Stimulated activated naive CD8-positive, alpha-beta T cell treated with anti-CD3 and anti-CD28 coated beads, Interleukin-15, Interleukin-2, amounts not matched to agents 100 U/mL and 50 U/mL, for 24 hours (primary cell): Measurements from ENCODE around the gene ZCCHC8.
"Not testable (repeated sequence)": the region's sequence is repeated elsewhere in the genome, so short reads cannot be mapped to it uniquely, and the experiment has no call there.

ENCODE experiments used
- ATAC-seq: fragments of 150-1000 bp; cut with Tn5 transposase; one replicate; pipeline ENCODE4 v1.10.0; 2021
- DNase-seq: peaks from one replicate; pipeline ENCODE4 v3.0.0; 2021

Gene ZCCHC8

GRCh38 chr12:122471324-122472226, 29.2 kb downstream of the ZCCHC8 start:
- no peak for ATAC-seq
- no peak for DNase-seq

- not testable (repeated sequence) for ATAC-seq, DNase-seq
Observed at GRCh38 chr12:122470576-122470975, 30.2 kb downstream of the ZCCHC8 start.

GRCh38 chr12:122469856-122470255, 30.9 kb downstream of the ZCCHC8 start:
- not testable (repeated sequence) for ATAC-seq, DNase-seq

- ATAC-seq (no peak), DNase-seq (no peak)
Observed at GRCh38 chr12:122467983-122468382, 32.7 kb downstream of the ZCCHC8 start.

GRCh38 chr12:122464317-122465042, 36.3 kb downstream of the ZCCHC8 start:
- DNase-seq, ATAC-seq: not testable (repeated sequence)

- ATAC-seq, result no peak
Observed at GRCh38 chr12:122460641-122461040, 40.1 kb downstream of the ZCCHC8 start.

GRCh38 chr12:122460061-122460460, 40.7 kb downstream of the ZCCHC8 start:
- DNase-seq (no peak), ATAC-seq (no peak)

More at GRCh38 chr12:122460641-122461040, 40.1 kb downstream of the ZCCHC8 start:
- DNase-seq, result no peak

DNA sequence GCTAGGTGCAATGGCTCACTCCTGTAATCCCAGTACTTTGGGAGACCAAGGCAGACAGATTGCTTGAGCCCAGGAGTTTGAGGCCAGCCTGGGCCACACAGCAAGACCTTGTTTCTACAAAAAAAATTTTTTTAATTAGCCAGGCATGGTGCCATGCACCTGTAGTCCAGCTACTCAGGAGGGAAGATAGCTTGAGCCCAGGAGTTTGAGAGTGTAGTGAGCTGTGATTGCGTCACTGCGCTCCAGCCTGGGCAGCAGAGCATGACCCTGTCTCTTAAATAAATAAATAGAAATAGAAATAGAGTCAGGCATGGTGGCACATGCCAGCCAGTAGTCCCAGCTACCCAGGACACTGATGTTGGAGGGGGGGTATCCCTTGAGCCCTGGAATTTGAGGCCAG, 41.5 kb downstream of the ZCCHC8 start:
- ATAC-seq, result no peak
- DNase-seq, result no peak

GRCh38 chr12:122458105-122459035, 42.4 kb downstream of the ZCCHC8 start:
- ATAC-seq (no peak), DNase-seq (no peak)

- DNase-seq (no peak), ATAC-seq (no peak)
Observed at GRCh38 chr12:122457627-122458026, 43.1 kb downstream of the ZCCHC8 start.

DNA sequence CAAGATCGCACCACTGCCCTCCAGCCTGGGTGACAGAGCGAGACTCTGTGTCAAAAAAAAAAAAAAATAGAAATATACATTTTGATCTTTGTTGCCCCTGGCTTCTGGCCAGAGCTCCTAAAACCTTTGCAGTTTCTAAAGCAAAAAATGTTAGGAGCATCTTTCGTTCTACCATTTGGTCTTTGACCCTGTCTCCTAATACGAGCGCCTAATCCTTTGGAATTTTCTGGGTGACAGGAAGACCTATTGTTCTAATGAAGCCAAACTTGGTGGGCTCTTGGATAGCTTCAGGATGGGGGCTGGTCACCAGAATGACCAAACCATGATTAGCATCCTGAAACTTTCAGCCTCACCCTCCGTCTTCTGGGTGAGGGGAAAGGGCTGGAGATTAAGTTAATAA, 46.0 kb downstream of the ZCCHC8 start:
- DNase-seq (no peak), ATAC-seq (no peak)

GRCh38 chr12:122454250-122454721, 46.4 kb downstream of the ZCCHC8 start:
- ATAC-seq, result no peak
- DNase-seq, result no peak

GRCh38 chr12:122452701-122453285, 47.9 kb downstream of the ZCCHC8 start:
- no peak for ATAC-seq
- DNase-seq, result no peak

GRCh38 chr12:122449317-122449716, 51.4 kb downstream of the ZCCHC8 start:
- DNase-seq (peak; percentile 11), ATAC-seq (peak; percentile 50)

DNA sequence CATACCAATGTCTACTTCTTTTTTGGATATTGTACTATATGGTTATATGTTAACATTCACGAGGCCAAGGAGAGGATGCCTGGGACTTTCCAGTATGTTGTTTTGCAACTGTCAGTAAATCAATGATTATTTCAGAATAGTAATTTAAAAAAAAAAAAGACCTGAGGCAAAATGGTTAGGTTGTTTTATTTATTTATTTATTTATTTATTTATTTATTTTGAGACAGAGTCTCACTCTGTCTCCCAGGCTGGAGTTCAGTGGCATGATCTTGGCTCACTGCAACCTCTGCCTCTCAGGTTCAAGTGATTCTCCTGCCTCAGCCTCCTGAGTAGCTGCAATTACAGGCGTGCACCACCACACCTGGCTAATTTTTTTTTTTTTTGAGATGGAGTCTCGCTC, 52.9 kb downstream of the ZCCHC8 start:
- not testable (repeated sequence) for ATAC-seq, DNase-seq

DNA sequence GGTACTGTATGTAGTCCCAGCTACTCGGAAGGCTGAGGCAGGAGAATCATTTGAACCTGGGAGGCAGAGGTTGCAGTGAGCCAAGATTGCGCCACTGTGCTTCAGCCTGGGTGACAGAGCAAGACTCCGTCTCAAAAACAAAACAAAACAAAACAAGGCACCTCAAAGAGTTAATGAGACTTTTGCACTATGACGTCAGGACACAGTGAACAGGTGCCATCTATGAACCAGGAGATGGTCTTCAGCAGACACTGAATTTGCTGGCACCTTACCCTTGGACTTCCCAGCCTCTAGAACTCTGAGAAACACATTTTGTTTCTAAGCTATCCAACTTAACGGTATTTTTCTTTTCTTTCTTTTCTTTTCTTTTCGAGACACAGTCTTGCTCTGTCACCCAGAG, 54.3 kb downstream of the ZCCHC8 start:
- not testable (repeated sequence) for DNase-seq, ATAC-seq

DNA sequence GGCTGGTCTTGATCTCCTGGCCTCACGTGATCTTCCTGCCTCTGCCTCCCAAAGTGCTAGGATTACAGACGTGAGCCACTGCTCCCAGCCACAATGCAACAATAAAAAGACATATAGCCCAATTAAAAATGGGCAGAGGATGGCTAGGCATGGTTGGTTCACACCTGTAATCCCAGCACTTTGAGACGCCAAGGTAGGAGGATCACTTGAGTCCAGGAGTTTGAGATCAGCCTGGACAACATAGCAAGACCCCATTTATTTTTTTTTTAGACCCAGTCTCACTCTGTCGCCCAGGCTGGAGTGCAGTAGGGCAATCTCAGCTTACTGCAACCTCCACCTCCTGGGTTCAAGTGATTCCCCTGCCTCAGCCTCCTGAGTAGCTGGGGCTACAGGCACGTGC, 56.7 kb downstream of the ZCCHC8 start:
- not testable (repeated sequence) for ATAC-seq

GRCh38 chr12:122438822-122439221, 61.9 kb downstream of the ZCCHC8 start:
- not testable (repeated sequence) for DNase-seq, ATAC-seq

More for the DNA sequence above, 56.7 kb downstream of the ZCCHC8 start:
- not testable (repeated sequence) for DNase-seq

GRCh38 chr12:122437656-122438121, 63.0 kb downstream of the ZCCHC8 start:
- ATAC-seq (no peak), DNase-seq (no peak)

DNA sequence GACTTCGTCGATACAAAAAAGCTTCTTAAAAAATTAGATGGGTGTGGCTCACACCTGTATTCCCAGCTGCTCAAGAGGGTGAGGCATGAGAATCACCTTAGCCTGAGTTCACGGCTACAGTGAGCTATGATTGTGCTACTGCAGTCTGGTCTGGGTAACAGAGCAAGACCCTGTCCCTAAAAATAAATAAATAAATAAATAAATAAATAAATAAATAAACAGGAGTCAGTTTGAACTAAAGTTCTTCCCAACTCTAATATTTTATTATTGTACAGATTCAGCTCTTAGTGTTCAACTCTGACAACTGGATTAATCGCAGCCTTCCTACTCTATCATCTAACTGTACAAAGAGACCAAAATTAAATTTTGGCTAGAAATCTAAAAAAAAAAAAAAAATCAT, 65.5 kb downstream of the ZCCHC8 start:
- ATAC-seq (no peak), DNase-seq (no peak)

DNA sequence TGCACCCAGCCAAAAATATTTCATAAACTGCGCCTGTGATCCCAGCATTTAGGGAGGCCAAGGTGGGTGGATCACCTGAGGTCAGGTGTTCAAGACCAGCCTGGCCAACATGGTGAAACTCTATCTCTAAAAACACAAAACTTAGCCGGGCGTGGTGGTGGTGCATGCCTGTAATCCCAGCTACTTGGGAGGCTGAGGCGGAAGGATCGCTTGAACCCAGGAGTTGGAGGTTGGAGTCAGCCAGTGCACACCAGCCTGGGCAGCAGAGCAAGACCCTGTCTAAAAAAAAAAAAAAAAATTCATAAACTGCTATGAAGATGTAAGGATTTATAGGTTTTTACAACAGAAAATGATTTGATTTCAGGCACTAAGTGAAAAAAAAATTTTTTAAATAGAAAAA, 71.7 kb downstream of the ZCCHC8 start:
- DNase-seq, ATAC-seq: not testable (repeated sequence)
